WTC11 (cell line): Measurements from ENCODE around the gene EFCAB5. TPM values are rescaled to one million over a fixed set of nuclear protein-coding genes. Genes with fewer than 3 reads are reported as not detected.
"Not testable (repeated sequence)": the region's sequence is repeated elsewhere in the genome, so short reads cannot be mapped to it uniquely, and the experiment has no call there.

ENCODE experiments used
- ATAC-seq: fragments of 200-7000 bp; cut with Tn5 transposase; 2 replicates; pipeline ENCODE4 v1.10.0; 2021; ENCODE audit warnings: mild to moderate bottlenecking, moderate library complexity
- CTCF ChIA-PET: fragments of 300-600 bp; sonication (Branson Sonifier 250); formaldehyde crosslinking; loops from one replicate; lab custom pipeline; 2021; ENCODE audit warnings: antibody characterized with exemption; lab: Charles Lee
- POLR2A ChIA-PET: fragments of 350-600 bp; sonication (Branson Sonifier 250); formaldehyde crosslinking; loops from one replicate; lab custom pipeline; 2021; ENCODE audit warnings: antibody characterized with exemption; lab: Charles Lee
- DNase-seq: peaks from one replicate; pipeline ENCODE4 v3.0.0; 2021; ENCODE audit warnings: low spot score
- H3K27ac Mint-ChIP-seq: 2 replicates; pipeline ENCODE4 v1.8.0; 2021; ENCODE audit warnings: mixed read lengths
- H3K27me3 Mint-ChIP-seq: 2 replicates; pipeline ENCODE4 v1.8.0; 2021; ENCODE audit warnings: low read depth, mild to moderate bottlenecking, moderate library complexity, mixed read lengths
- H3K36me3 Mint-ChIP-seq: 2 replicates; pipeline ENCODE4 v1.8.0; 2021; ENCODE audit warnings: mixed read lengths
- H3K4me1 Mint-ChIP-seq: 2 replicates; pipeline ENCODE4 v1.8.0; 2022; ENCODE audit warnings: mixed read lengths
- H3K4me3 Mint-ChIP-seq: 2 replicates; pipeline ENCODE4 v1.8.0; 2021; ENCODE audit warnings: mild to moderate bottlenecking, moderate library complexity, mixed read lengths
- H3K9me3 Mint-ChIP-seq: 2 replicates; pipeline ENCODE4 v1.8.0; 2021; ENCODE audit warnings: mixed read lengths
- ATF1 ChIP-seq: sonication (generic); formaldehyde crosslinking; IDR thresholded peaks from 2 replicates; pipeline ENCODE4 v1.8.1; 2023; ENCODE audit warnings: mild to moderate bottlenecking, moderate library complexity, missing genetic modification reagents
- CREM ChIP-seq: sonication (generic); formaldehyde crosslinking; IDR thresholded peaks from 2 replicates; pipeline ENCODE4 v1.8.1; 2022; ENCODE audit warnings: mild to moderate bottlenecking, missing genetic modification reagents, moderate library complexity
- HMGA2 ChIP-seq: fragments of 250-450 bp; sonication (Bioruptor Pico); IDR thresholded peaks from 2 replicates; pipeline ENCODE4 v1.4.0; 2021; ENCODE audit warnings: mild to moderate bottlenecking, moderate library complexity
- JUN ChIP-seq: sonication (generic); formaldehyde crosslinking; IDR thresholded peaks from 2 replicates; pipeline ENCODE4 v1.8.0; 2023; ENCODE audit warnings: mild to moderate bottlenecking, missing genetic modification reagents
- KAT7 ChIP-seq: sonication (generic); formaldehyde crosslinking; IDR thresholded peaks from 2 replicates; pipeline ENCODE4 v1.8.1; 2023; ENCODE audit warnings: missing genetic modification reagents, mild to moderate bottlenecking, borderline replicate concordance
- NR1H2 ChIP-seq: sonication (generic); formaldehyde crosslinking; IDR thresholded peaks from 2 replicates; pipeline ENCODE4 v1.9.0; 2021; ENCODE audit warnings: mild to moderate bottlenecking, moderate library complexity, missing genetic modification reagents
- NR3C1 ChIP-seq: sonication (generic); formaldehyde crosslinking; conservative IDR thresholded peaks from 2 replicates; pipeline ENCODE4 v1.8.1; 2023; ENCODE audit warnings: low read depth, mild to moderate bottlenecking, missing genetic modification reagents
- RELA ChIP-seq: sonication (generic); formaldehyde crosslinking; IDR thresholded peaks from 2 replicates; pipeline ENCODE4 v1.8.1; 2022; ENCODE audit warnings: missing genetic modification reagents, mild to moderate bottlenecking, borderline replicate concordance
- ZNF232 ChIP-seq: sonication (generic); formaldehyde crosslinking; IDR thresholded peaks from 2 replicates; pipeline ENCODE4 v1.8.0; 2022; ENCODE audit warnings: mild to moderate bottlenecking, missing genetic modification reagents
- total RNA-seq: library from RNA; stranded (reverse); gene quantifications from 3 replicates; pipeline ENCODE4 v1.2.3, GENCODE V29; 2021
- TF ChIP-seq, protein P1 (sequence below): sonication (generic); formaldehyde crosslinking; IDR thresholded peaks from 2 replicates; pipeline ENCODE4 v1.8.0; 2022; ENCODE audit warnings: mild to moderate bottlenecking, missing genetic modification reagents
- TF ChIP-seq, protein P2 (sequence below): sonication (generic); formaldehyde crosslinking; IDR thresholded peaks from 2 replicates; pipeline ENCODE4 v1.8.1; 2023; ENCODE audit warnings: mild to moderate bottlenecking, missing genetic modification reagents, moderate library complexity
- TF ChIP-seq, protein P3 (sequence below): sonication (generic); formaldehyde crosslinking; IDR thresholded peaks from 2 replicates; pipeline ENCODE4 v1.8.0; 2023; ENCODE audit warnings: missing genetic modification reagents, mild to moderate bottlenecking, borderline replicate concordance
- TF ChIP-seq, protein P4 (sequence below): sonication (generic); formaldehyde crosslinking; IDR thresholded peaks from 2 replicates; pipeline ENCODE4 v1.8.1; 2022; ENCODE audit warnings: mild to moderate bottlenecking, moderate library complexity, missing genetic modification reagents
- TF ChIP-seq, protein P5 (sequence below): sonication (generic); formaldehyde crosslinking; IDR thresholded peaks from 2 replicates; pipeline ENCODE4 v1.8.1; 2023; ENCODE audit warnings: mild to moderate bottlenecking, moderate library complexity, missing genetic modification reagents
- TF ChIP-seq, protein P6 (sequence below): sonication (generic); formaldehyde crosslinking; IDR thresholded peaks from 2 replicates; pipeline ENCODE4 v1.8.1; 2022; ENCODE audit warnings: low read depth, missing genetic modification reagents, borderline replicate concordance
- TF ChIP-seq, protein P7 (sequence below): fragments of 250-450 bp; sonication (Bioruptor Pico); conservative IDR thresholded peaks from 2 replicates; pipeline ENCODE4 v1.9.0; 2021; ENCODE audit warnings: mild to moderate bottlenecking

Gene EFCAB5
- total RNA-seq, 1 experiment from 2014 or later, result 0.59 TPM

DNA sequence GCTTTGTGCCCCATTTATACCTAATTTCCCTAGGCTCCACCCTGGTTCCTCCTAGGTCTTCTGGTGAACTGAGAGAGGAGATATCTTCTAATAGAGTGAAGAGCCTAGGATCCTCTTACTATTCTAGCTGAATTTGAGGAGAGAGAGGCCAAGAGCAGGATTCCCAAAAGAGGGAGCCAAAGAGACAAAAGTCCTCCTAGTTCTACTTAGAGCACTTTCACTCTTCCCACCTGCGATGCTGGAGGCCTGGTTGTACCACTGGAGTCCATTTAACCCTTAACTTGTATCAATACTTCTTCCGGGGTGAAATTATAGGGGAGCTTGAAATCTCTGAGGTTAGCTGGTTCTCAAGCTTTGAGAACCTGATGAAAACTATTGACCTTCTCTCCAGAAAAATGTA lies 8.1 kb upstream of the EFCAB5 start (continued):
- TF ChIP-seq, protein P1, sequence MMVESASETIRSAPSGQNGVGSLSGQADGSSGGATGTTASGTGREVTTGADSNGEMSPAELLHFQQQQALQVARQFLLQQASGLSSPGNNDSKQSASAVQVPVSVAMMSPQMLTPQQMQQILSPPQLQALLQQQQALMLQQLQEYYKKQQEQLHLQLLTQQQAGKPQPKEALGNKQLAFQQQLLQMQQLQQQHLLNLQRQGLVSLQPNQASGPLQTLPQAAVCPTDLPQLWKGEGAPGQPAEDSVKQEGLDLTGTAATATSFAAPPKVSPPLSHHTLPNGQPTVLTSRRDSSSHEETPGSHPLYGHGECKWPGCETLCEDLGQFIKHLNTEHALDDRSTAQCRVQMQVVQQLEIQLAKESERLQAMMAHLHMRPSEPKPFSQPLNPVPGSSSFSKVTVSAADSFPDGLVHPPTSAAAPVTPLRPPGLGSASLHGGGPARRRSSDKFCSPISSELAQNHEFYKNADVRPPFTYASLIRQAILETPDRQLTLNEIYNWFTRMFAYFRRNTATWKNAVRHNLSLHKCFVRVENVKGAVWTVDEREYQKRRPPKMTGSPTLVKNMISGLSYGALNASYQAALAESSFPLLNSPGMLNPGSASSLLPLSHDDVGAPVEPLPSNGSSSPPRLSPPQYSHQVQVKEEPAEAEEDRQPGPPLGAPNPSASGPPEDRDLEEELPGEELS (CRISPR knock-in tag), result no peak
- TF ChIP-seq KAT7 (CRISPR knock-in tag) (no peak), ATF1 (CRISPR knock-in tag) (no peak), CREM (no peak), ZNF232 (CRISPR knock-in tag) (no peak)
- TF ChIP-seq, protein P2, sequence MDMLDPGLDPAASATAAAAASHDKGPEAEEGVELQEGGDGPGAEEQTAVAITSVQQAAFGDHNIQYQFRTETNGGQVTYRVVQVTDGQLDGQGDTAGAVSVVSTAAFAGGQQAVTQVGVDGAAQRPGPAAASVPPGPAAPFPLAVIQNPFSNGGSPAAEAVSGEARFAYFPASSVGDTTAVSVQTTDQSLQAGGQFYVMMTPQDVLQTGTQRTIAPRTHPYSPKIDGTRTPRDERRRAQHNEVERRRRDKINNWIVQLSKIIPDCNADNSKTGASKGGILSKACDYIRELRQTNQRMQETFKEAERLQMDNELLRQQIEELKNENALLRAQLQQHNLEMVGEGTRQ (CRISPR knock-in tag), result no peak
- TF ChIP-seq, protein P3, sequence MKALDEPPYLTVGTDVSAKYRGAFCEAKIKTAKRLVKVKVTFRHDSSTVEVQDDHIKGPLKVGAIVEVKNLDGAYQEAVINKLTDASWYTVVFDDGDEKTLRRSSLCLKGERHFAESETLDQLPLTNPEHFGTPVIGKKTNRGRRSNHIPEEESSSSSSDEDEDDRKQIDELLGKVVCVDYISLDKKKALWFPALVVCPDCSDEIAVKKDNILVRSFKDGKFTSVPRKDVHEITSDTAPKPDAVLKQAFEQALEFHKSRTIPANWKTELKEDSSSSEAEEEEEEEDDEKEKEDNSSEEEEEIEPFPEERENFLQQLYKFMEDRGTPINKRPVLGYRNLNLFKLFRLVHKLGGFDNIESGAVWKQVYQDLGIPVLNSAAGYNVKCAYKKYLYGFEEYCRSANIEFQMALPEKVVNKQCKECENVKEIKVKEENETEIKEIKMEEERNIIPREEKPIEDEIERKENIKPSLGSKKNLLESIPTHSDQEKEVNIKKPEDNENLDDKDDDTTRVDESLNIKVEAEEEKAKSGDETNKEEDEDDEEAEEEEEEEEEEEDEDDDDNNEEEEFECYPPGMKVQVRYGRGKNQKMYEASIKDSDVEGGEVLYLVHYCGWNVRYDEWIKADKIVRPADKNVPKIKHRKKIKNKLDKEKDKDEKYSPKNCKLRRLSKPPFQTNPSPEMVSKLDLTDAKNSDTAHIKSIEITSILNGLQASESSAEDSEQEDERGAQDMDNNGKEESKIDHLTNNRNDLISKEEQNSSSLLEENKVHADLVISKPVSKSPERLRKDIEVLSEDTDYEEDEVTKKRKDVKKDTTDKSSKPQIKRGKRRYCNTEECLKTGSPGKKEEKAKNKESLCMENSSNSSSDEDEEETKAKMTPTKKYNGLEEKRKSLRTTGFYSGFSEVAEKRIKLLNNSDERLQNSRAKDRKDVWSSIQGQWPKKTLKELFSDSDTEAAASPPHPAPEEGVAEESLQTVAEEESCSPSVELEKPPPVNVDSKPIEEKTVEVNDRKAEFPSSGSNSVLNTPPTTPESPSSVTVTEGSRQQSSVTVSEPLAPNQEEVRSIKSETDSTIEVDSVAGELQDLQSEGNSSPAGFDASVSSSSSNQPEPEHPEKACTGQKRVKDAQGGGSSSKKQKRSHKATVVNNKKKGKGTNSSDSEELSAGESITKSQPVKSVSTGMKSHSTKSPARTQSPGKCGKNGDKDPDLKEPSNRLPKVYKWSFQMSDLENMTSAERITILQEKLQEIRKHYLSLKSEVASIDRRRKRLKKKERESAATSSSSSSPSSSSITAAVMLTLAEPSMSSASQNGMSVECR (CRISPR knock-in tag), result no peak

DNA sequence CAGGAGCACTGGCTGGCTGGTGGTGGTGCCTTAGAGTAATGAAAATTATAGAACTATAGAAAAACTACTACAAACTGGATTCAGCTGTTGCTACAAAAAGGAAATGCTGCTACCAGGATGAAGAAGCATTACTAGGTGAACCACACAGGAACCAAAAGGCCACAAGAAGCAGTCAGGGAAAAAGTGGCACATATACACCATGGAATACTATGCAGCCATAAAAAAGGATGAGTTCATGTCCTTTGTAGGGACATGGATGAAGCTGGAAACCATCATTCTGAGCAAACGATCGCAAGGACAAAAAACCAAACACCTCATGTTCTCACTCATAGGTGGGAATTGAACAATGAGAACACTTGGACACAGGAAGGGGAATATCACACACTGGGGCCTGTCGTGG lies 5.5 kb upstream of the EFCAB5 start:
- POLR2A ChIA-PET, result interaction anchor here (1.2 kb wide), 1 partner anchor 85 kb away, joined by 3 read pairs; no protein-coding TSS in a partner anchor
- H3K36me3 Mint-ChIP-seq, ATAC-seq, H3K27ac Mint-ChIP-seq, H3K9me3 Mint-ChIP-seq, H3K27me3 Mint-ChIP-seq, DNase-seq, H3K4me1 Mint-ChIP-seq, H3K4me3 Mint-ChIP-seq: not testable (repeated sequence)
- CTCF ChIA-PET, result interaction anchor here (1.8 to 2.0 kb wide), 2 partner anchors 128 to 158 kb away, joined by 6 to 7 read pairs; no protein-coding TSS in a partner anchor

DNA sequence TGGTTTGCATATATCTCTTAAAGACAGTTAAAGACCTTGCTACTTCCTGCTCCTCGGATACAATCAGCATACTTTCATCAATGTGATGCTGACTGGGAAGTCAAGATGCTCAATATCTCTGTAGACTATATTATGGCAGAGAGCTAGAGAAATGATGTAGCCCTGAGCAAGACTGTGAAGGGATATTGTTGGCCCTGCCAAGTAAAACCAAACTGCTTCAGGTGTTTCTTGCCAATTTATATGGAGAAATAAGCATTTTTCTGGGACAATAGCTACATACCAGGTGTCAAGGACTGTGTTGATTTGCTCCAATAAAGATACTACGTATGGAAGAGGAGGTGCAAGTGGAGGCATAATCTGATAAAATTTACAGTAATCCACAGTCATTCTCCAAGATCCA lies 4.7 kb upstream of the EFCAB5 start:
- peaks cover 7% of the 10 kb centered on the region; the same call in 1 of the 2 replicates for H3K9me3 Mint-ChIP-seq
- no peaks in the 10 kb centered on the region for H3K4me1 Mint-ChIP-seq
- no peaks in the 10 kb centered on the region for H3K36me3 Mint-ChIP-seq
- ChIA-PET POLR2A (no interaction called here), CTCF (no interaction called here)
- DNase-seq, result no peak
- no peak overlapping the region for H3K27ac Mint-ChIP-seq
- H3K27me3 Mint-ChIP-seq, result peaks cover 2% of the 10 kb centered on the region; the same call in 1 of the 2 replicates
- H3K4me3 Mint-ChIP-seq, result no peak overlapping the region
- ATAC-seq, result no peak
- TF ChIP-seq, protein P2 (CRISPR knock-in tag), result no peak
- no peak for TF ChIP-seq JUN (CRISPR knock-in tag)
- TF ChIP-seq, protein P4, sequence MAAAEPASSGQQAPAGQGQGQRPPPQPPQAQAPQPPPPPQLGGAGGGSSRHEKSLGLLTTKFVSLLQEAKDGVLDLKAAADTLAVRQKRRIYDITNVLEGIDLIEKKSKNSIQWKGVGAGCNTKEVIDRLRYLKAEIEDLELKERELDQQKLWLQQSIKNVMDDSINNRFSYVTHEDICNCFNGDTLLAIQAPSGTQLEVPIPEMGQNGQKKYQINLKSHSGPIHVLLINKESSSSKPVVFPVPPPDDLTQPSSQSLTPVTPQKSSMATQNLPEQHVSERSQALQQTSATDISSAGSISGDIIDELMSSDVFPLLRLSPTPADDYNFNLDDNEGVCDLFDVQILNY (CRISPR knock-in tag), result no peak
- TF ChIP-seq, protein P5, sequence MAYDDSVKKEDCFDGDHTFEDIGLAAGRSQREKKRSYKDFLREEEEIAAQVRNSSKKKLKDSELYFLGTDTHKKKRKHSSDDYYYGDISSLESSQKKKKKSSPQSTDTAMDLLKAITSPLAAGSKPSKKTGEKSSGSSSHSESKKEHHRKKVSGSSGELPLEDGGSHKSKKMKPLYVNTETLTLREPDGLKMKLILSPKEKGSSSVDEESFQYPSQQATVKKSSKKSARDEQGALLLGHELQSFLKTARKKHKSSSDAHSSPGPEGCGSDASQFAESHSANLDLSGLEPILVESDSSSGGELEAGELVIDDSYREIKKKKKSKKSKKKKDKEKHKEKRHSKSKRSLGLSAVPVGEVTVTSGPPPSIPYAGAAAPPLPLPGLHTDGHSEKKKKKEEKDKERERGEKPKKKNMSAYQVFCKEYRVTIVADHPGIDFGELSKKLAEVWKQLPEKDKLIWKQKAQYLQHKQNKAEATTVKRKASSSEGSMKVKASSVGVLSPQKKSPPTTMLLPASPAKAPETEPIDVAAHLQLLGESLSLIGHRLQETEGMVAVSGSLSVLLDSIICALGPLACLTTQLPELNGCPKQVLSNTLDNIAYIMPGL (CRISPR knock-in tag), result no peak
- no peak for TF ChIP-seq ZNF232 (CRISPR knock-in tag)
- no peak for TF ChIP-seq RELA (CRISPR knock-in tag)
- no peak for TF ChIP-seq HMGA2 (CRISPR knock-in tag)
- TF ChIP-seq NR3C1, result no peak
- no peak for TF ChIP-seq NR1H2 (CRISPR knock-in tag)
- TF ChIP-seq, protein P6, sequence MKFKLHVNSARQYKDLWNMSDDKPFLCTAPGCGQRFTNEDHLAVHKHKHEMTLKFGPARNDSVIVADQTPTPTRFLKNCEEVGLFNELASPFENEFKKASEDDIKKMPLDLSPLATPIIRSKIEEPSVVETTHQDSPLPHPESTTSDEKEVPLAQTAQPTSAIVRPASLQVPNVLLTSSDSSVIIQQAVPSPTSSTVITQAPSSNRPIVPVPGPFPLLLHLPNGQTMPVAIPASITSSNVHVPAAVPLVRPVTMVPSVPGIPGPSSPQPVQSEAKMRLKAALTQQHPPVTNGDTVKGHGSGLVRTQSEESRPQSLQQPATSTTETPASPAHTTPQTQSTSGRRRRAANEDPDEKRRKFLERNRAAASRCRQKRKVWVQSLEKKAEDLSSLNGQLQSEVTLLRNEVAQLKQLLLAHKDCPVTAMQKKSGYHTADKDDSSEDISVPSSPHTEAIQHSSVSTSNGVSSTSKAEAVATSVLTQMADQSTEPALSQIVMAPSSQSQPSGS (CRISPR knock-in tag), result no peak
- TF ChIP-seq, protein P7, sequence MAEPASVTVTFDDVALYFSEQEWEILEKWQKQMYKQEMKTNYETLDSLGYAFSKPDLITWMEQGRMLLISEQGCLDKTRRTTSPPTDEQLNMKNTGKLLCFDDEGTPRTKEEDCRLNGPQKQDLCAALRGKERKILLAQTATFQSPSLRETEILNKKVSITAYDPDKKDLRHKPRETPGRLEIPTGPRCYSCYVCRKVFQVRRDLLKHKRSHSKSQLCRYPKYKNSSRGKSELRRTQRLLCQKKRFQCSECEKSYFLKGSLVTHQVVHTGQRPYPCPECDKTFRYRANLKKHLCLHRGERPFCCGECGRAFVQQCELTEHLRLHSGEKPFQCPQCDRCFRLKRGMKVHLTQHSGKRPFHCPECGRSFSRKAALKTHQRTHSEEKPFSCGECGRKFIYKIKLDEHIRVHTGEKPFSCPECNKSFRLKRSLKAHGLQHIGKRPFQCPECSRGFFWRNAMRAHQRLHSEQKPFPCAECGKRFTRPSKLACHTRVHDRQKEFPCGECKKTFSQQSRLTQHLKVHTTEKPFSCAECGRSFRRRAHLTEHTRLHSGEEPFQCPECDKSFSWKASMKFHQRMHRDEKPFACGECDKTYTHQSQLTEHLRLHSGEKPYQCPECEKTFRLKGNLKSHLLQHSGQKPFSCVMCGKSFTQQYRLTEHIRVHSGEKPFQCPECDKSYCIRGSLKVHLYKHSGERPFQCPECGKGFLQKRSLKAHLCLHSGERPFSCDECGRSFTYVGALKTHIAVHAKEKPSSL (CRISPR knock-in tag), result no peak
